K562 (cell line): ENCODE results near the gene ZNF552. TPM values are rescaled to one million over a fixed set of nuclear protein-coding genes. Genes with fewer than 3 reads are reported as not detected.

ENCODE experiments used
- E2F8 ChIP-seq: fragments of 450-650 bp; IDR thresholded peaks from 2 replicates; pipeline ENCODE4 v1.7.1; 2018; ENCODE audit warnings: mild to moderate bottlenecking, low read depth; ENCODE audit not compliant: partially characterized antibody
- ELK1 ChIP-seq: sonication (generic); formaldehyde crosslinking; IDR thresholded peaks from 2 replicates; pipeline ENCODE4 v1.8.1; 2022; ENCODE audit warnings: missing genetic modification reagents
- SIRT6 ChIP-seq: IDR thresholded peaks from one replicate; pipeline ENCODE4 v1.6.1; 2012; ENCODE audit warnings: low read depth, mild to moderate bottlenecking, control low read depth, inconsistent platforms, low read length, moderate library complexity
- SIX5 ChIP-seq, 2 experiments: IDR thresholded peaks; 2 replicates each; pipeline ENCODE4 v1.6.1; 2011; ENCODE audit warnings: low read length in 2 of 2, borderline replicate concordance in 1 of 2, low read depth in 1 of 2, mild to moderate bottlenecking in 1 of 2, moderate library complexity in 1 of 2; ENCODE audit not compliant: insufficient read depth in 1 of 2
- ZNF586 ChIP-seq: fragments of 450-650 bp; formaldehyde crosslinking; conservative IDR thresholded peaks from 2 replicates; pipeline ENCODE4 v1.4.0; 2020; ENCODE audit warnings: mild to moderate bottlenecking, moderate library complexity
- polyA plus RNA-seq, 8 experiments: library from polyadenylated mRNA; depleted of rRNA in 4 of 8; stranded (reverse) in 5 of 8; unstranded in 3 of 8; fragments of >200 nt; fragmentation: Nextera tagmentation in 2 of 8; fragmentation: Illumina TruSeq in 1 of 8; extraction: Ambion mirVana in 2 of 8; extraction: Trizol in 1 of 8; gene quantifications; 2 replicates each; pipeline versions ENCODE4 v1.2.1 to v1.2.3, GENCODE V29; 2011 to 2014; ENCODE audit warnings: inconsistent platforms in 1 of 8, missing spikeins in 1 of 8
- total RNA-seq, 7 experiments: library from RNA; depleted of rRNA in 6 of 7; stranded (reverse); fragments of >200 nt in 6 of 7; fragmentation: Illumina TruSeq in 2 of 7; extraction: Trizol in 2 of 7; gene quantifications; 2 replicates each; pipeline versions ENCODE4 v1.2.1 to v1.2.3, GENCODE V29; 2011 to 2021; ENCODE audit warnings: low replicate concordance in 1 of 7
- TF ChIP-seq, protein P1 (sequence below), 2 experiments: fragments of 450-650 bp in 1 of 2; sonication (generic) in 1 of 2; formaldehyde crosslinking; conservative IDR thresholded peaks; 2 replicates each; pipeline versions ENCODE4 v1.4.0 to v1.8.1; 2020 to 2022; ENCODE audit warnings: mild to moderate bottlenecking in 1 of 2, missing genetic modification reagents in 1 of 2
- TF ChIP-seq, protein P2 (sequence below): fragments of 450-650 bp; IDR thresholded peaks from 2 replicates; pipeline ENCODE4 v1.6.1; 2016; ENCODE audit warnings: mild to moderate bottlenecking, moderate library complexity
- TF ChIP-seq, protein P3 (sequence below): fragments of 450-650 bp; IDR thresholded peaks from 2 replicates; pipeline ENCODE4 v1.6.1; 2016; ENCODE audit warnings: low read depth, mild to moderate bottlenecking, moderate library complexity

ZNF552 gene
- total and polyA plus RNA-seq, 9 of the 15 experiments (the other 6 are each of a cell fraction or from before 2014, with no cell fraction given) = 4.4 to 12.4 (median 8.5) TPM

- TF ChIP-seq ELK1 (CRISPR knock-in tag) (no peak), ZNF586 (CRISPR knock-in tag) (no peak), SIRT6 (no peak), SIX5 (IDR thresholded peaks at IDR 0.05; ENCODE audit: borderline replicate concordance in 1 of 2, insufficient read depth in 1 of 2, low read depth in 1 of 2, low read length in 2 of 2) (peak; percentile 84 to 85), E2F8 (peak; percentile 38)
- TF ChIP-seq, protein P1, sequence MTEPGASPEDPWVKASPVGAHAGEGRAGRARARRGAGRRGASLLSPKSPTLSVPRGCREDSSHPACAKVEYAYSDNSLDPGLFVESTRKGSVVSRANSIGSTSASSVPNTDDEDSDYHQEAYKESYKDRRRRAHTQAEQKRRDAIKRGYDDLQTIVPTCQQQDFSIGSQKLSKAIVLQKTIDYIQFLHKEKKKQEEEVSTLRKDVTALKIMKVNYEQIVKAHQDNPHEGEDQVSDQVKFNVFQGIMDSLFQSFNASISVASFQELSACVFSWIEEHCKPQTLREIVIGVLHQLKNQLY (CRISPR knock-in tag; conservative IDR thresholded peaks at IDR 0.05) = no peak
- TF ChIP-seq, protein P2, sequence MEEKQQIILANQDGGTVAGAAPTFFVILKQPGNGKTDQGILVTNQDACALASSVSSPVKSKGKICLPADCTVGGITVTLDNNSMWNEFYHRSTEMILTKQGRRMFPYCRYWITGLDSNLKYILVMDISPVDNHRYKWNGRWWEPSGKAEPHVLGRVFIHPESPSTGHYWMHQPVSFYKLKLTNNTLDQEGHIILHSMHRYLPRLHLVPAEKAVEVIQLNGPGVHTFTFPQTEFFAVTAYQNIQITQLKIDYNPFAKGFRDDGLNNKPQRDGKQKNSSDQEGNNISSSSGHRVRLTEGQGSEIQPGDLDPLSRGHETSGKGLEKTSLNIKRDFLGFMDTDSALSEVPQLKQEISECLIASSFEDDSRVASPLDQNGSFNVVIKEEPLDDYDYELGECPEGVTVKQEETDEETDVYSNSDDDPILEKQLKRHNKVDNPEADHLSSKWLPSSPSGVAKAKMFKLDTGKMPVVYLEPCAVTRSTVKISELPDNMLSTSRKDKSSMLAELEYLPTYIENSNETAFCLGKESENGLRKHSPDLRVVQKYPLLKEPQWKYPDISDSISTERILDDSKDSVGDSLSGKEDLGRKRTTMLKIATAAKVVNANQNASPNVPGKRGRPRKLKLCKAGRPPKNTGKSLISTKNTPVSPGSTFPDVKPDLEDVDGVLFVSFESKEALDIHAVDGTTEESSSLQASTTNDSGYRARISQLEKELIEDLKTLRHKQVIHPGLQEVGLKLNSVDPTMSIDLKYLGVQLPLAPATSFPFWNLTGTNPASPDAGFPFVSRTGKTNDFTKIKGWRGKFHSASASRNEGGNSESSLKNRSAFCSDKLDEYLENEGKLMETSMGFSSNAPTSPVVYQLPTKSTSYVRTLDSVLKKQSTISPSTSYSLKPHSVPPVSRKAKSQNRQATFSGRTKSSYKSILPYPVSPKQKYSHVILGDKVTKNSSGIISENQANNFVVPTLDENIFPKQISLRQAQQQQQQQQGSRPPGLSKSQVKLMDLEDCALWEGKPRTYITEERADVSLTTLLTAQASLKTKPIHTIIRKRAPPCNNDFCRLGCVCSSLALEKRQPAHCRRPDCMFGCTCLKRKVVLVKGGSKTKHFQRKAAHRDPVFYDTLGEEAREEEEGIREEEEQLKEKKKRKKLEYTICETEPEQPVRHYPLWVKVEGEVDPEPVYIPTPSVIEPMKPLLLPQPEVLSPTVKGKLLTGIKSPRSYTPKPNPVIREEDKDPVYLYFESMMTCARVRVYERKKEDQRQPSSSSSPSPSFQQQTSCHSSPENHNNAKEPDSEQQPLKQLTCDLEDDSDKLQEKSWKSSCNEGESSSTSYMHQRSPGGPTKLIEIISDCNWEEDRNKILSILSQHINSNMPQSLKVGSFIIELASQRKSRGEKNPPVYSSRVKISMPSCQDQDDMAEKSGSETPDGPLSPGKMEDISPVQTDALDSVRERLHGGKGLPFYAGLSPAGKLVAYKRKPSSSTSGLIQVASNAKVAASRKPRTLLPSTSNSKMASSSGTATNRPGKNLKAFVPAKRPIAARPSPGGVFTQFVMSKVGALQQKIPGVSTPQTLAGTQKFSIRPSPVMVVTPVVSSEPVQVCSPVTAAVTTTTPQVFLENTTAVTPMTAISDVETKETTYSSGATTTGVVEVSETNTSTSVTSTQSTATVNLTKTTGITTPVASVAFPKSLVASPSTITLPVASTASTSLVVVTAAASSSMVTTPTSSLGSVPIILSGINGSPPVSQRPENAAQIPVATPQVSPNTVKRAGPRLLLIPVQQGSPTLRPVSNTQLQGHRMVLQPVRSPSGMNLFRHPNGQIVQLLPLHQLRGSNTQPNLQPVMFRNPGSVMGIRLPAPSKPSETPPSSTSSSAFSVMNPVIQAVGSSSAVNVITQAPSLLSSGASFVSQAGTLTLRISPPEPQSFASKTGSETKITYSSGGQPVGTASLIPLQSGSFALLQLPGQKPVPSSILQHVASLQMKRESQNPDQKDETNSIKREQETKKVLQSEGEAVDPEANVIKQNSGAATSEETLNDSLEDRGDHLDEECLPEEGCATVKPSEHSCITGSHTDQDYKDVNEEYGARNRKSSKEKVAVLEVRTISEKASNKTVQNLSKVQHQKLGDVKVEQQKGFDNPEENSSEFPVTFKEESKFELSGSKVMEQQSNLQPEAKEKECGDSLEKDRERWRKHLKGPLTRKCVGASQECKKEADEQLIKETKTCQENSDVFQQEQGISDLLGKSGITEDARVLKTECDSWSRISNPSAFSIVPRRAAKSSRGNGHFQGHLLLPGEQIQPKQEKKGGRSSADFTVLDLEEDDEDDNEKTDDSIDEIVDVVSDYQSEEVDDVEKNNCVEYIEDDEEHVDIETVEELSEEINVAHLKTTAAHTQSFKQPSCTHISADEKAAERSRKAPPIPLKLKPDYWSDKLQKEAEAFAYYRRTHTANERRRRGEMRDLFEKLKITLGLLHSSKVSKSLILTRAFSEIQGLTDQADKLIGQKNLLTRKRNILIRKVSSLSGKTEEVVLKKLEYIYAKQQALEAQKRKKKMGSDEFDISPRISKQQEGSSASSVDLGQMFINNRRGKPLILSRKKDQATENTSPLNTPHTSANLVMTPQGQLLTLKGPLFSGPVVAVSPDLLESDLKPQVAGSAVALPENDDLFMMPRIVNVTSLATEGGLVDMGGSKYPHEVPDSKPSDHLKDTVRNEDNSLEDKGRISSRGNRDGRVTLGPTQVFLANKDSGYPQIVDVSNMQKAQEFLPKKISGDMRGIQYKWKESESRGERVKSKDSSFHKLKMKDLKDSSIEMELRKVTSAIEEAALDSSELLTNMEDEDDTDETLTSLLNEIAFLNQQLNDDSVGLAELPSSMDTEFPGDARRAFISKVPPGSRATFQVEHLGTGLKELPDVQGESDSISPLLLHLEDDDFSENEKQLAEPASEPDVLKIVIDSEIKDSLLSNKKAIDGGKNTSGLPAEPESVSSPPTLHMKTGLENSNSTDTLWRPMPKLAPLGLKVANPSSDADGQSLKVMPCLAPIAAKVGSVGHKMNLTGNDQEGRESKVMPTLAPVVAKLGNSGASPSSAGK = peak; percentile 65
- TF ChIP-seq, protein P3, sequence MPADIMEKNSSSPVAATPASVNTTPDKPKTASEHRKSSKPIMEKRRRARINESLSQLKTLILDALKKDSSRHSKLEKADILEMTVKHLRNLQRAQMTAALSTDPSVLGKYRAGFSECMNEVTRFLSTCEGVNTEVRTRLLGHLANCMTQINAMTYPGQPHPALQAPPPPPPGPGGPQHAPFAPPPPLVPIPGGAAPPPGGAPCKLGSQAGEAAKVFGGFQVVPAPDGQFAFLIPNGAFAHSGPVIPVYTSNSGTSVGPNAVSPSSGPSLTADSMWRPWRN = no peak
Measured at GRCh38 chr19:57769345-57770131, 45.2 kb downstream of the ZNF552 start, which contains the start of gene ZNF586 (continued).
